HG03025 (cell line): Measurements from ENCODE around the gene TMEM54.

Source experiments
- ATAC-seq: cut with Tn5 transposase; IDR thresholded peaks from one replicate; pipeline ENCODE4 v1.9.1; 2021; ENCODE audit warnings: mild to moderate bottlenecking, moderate library complexity; ENCODE audit not compliant: unreplicated experiment, low FRiP score

Gene TMEM54

DNA sequence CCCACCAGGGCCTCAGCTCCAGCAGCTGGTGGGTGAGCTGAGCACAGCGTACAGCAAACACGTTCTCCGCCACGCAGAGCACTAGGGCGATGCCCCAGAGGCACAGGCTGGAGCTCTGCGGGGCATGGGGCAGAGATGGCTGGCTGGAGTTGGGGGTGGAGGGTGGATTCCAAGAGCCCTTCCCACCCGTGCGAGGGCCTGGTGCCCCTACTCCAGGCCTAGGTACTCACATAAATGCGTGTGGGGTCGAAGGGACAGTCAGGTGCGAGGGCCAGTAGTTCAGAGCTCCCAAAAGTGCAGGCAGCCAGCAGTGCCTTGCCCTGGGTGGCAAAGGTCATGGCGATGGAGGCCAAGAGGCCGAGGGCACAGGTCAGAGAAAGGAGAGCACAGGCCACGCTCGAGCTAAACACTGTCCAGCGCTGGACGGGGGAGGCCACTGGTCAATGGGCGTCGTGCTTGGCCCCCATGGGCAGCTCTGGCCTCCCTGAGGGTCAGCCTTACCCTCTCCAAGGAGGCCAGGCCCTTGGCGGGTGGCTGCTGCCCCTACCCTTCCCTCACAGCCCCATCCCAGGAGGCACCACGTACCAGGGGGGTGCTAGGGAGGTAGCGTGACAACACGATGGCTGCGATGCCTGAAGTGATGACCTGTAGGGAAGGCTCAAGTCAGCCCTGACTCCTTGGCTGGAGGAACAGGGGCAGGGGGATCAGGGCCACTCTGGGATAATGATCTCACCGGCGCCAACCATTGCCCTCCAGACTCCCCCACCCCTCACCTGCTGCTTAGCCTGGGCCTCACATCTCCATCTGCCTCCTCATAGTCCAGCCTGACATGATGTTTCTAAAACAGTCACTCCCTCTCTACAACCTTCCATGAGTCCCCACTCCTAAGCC, 5.6 kb downstream of the TMEM54 start:
- ATAC-seq: no peak

DNA sequence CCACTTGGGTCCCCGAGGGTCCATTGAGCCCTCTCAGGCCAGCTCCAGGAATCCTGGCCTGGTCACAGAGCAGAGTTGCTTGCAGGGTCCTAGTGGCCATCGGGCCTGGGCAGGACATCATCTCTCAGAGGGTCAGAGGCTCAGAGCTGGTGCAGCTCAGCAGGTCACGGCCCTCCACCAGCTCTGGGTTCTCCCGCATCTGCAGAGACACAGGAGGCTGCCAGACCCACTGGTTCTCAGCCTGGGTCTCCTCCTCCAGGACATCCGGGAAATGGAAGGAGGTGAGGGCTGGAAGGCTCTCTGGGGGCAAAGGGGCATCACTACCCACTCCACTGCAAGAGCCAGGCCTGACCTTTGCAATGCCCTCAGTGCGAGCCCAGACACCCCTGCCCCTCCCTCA, 6.5 kb downstream of the TMEM54 start:
- no peak for ATAC-seq

DNA sequence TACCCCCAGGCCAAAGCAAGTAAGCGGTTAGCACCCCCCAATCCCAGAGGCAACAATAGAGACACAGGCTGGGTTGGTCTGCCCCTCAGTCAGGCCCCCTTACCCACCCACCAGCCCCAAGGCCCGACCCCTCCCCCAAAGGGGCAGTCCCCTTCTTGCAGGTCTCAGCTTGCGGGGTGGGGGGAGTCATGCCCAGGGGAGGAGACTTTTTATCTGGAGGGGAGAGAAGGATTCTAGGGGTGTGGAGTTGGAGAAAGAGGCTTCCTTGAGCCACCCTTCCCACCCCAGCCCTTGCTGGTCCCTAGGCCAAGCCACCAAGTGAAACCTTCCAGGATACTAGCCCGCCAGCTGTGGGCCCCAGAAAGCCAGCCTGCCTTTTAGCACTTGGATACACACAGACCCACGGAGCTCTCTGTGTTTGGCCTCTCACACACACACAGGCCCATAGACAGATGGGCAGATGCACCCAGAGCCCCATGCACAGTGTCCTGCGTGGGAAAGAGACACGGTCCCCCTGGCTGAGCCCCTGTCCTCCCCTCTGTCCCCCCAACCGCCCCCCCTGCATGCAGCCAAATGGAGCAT, 7.1 kb downstream of the TMEM54 start:
- no peak for ATAC-seq

DNA sequence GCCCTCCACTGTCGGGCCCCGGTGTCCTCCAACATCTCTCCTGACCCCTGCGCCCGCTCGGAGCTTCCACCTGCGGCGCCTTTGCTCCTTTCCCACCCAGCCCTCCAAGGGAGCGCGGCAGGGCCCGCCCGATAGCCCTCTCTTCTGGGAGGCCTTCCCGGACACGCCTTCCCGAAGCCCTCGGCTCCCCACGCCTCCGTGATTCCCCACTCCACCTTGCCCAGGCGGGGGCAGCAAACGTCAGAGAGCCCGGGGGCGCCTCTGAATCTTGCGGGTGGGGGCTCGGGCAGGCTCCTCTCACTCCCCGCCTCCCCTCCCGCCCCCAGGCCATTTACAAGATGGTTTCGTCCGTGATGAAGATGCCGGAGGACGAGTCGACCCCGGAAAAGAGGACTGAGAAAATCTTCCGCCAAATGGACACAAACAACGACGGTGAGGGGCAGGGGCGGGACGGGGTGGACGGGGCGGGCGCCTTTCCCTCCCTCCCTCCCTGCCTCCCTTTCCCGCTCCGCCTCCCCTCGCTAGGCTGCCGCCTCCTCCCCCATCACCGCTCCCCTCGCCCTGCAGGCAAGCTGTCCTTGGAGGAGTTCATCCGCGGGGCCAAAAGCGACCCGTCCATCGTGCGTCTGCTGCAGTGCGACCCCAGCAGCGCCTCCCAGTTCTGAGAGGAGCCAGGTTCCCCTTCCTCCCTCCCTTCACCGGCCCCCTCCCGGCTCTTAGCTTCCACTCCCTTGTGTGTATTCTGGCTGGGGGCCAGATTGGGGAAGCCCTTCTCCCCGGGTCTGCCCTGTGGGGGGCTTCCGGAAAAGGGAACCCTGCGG, 7.8 kb downstream of the TMEM54 start:
- no peak for ATAC-seq

DNA sequence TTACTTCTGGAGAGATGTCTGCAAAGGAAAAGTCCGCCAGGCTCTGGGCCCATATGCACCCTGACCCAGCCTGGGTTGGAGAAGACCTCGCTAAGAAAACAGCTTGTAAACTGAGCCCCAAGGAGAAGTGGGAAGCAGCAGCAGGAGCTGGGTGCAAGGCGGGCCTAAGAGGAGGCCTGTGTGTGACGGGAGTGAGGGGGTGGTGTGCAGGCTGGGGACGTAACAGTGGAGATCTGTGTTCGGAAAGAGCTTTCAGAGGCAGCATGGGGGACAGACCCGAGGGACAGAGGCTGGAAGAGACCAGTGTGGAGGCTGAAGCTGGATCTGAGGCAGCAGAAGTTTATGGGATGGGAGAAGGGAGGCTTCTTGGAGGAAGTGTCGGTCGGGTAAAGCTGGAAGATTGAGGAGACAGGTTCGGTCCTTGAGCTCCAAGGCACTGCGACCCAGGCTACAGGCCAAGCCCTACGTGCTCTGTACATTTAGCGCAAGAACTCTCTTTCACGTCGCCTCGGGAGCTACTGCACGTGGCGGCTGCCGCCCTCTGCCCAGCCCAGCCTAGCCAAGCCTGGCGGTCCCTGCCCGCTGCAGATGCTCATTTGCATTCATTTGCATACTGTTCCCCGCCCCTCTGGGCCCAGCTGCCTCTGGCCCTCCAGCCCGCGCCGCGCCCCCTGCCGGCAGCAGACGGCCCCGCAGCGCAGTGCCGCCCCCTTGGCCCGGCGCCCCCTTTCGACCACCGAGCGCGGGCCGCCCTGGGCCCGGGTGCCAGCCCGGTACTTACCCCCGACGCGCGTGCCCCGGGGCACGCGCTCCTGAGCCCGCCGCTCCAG, 8.6 kb downstream of the TMEM54 start:
- ATAC-seq: no peak

DNA sequence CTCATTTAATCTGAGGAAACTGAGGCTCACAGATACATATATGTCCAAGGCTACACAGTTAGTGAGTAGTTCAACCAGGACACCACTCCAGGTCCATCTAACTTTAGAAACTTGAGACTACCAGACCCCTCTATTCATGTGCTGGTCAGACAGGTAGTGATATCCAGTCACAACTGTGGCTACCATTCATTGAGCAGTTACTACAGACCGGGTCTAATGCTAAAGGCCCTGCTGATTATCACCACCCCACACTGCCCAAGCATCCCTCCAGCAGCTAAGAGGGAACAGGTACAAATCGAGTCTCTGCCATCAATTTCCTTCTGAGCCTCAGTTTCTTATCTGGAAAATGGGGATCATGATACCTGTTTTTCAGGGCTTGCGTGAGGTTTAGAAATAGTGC, 9.6 kb downstream of the TMEM54 start:
- no peak for ATAC-seq

DNA sequence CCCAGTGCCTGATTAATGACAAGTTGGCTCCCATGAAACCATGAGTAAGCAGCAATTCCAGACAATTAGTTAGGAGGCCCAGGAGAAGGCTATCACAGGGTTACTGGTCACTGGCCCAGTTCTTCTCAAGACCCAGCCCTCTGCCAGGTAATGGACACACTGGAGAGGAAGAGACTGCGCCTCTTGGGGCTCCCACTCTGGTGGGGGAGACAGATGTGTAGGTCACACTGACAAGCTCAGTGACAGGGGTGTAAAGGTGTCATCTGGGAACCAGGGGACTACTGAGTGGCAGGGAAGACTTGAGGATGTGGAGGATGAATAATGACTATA, 10.0 kb downstream of the TMEM54 start:
- no peak for ATAC-seq

DNA sequence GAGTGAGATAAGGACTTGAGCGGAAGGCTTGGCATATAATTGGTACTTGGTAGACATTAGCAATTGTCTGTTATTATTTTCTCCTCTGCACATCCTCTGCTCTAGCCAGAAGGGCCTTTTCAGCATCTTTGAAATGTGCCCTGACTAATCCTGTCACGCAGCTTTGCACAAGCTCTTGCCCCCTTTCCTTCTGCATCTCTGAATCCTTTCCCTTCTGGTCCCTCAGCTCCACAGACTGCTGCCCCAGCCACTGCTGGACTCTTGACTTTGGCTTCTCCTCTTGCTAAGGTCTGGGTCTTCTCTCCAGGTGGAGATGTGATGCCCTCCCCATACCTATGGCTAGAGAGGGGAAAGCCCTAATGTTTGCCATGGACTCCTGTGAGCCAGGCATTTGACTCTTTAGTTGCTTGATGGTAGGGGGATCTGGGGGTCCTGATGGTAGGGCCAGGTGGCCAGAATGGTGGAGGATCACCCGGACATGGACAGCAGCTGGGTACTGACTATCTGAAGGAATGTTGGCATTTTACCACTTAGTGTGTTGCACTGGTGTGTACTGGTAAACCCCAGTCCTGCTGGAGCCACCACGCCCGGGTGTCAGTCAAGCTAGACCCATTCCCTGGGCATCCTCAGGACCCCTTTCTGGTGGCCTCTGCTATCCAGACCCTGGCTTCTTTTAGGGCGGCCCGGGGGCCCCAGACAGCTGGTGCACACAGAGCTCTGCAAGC, 10.5 kb downstream of the TMEM54 start:
- no peak for ATAC-seq

DNA sequence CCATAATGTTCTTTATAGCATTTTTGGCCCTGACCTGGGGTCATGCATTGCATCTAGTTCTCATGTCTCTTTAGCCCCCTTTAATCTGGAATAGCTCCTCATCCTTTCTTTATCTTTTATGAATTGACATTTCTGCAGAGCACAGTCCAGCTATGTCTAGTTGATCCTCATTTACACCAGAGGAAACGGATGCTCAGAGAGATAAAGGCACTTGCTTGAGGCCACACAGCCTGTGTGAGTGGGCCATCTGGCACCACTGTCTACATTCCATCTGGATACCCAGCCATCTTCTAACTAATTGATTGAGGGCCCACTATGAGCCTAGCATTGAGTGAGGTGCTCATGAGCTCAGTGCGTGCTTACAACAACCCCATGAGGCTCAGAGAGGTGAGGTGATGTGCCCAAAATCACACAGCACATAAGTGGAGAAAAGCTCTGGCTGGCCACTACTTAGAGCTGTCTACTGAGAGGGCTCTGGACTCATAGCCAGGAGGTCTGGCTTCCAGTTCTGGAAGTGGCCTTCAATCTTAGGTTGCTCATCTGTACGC, 11.4 kb downstream of the TMEM54 start:
- no peak for ATAC-seq

DNA sequence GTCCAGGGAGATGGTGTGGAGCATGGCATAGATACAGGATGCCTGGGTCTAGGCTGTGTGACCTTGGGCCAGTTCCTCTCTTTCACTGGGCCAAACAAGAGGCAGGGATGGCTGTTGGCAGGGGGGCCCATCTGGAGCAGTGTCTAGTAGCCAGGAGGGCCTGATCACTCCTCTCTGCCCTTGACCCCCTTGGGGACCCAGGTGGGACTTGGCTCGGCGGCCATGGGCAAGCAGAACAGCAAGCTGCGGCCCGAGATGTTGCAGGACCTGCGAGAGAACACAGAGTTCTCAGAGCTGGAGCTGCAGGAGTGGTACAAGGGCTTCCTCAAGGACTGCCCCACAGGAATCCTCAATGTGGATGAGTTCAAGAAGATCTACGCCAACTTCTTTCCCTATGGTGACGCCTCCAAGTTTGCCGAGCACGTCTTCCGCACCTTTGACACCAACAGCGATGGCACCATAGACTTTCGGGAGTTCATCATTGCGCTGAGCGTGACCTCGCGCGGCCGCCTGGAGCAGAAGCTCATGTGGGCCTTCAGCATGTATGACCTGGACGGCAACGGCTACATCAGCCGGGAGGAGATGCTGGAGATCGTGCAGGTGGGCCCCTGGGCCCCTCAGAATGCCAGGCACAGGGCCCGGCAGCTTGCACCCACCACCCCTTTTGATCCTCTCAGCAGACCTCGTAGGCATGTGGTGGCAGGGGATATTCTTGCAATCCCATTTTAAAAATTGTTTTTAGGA, 12.3 kb downstream of the TMEM54 start:
- no peak for ATAC-seq

DNA sequence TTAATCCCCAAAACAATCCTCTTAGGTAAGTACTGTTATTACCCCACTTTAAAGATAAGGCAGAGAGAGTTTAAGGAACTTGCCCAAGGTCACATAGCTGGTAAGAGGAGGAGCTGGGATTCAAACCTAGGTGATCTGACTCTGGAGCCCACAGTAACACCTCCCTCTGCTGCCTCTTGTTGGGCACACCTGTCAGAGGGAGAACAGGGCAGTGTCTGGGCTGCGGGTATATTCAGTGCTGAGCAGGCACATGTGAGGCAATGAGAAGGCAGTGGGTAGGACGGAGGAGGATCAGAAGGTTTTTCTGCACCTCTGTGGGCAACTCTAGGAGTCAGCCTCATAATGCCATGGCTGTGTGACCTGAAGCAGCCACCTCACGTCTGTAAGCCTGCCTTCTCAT, 13.1 kb downstream of the TMEM54 start:
- ATAC-seq: no peak

DNA sequence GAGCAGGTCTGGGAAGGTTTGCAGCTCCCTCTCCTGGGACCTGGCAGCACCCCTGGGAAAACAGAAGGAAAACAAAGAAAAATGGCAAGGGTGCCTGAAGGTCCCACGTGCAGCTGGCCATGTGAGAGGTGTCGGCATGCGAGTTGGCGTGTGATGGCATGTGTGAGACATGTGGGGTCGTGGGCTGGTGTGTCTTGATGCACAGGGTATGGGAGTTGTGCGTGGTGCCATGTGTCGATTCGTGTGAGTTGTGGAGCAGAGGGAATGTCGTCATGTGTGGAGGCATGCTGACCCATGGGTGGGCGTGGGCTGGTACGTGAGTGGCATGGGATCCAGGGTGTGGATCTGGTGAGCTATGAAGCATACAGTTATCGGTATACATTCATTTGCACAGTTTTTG, 13.6 kb downstream of the TMEM54 start:
- no peak for ATAC-seq

DNA sequence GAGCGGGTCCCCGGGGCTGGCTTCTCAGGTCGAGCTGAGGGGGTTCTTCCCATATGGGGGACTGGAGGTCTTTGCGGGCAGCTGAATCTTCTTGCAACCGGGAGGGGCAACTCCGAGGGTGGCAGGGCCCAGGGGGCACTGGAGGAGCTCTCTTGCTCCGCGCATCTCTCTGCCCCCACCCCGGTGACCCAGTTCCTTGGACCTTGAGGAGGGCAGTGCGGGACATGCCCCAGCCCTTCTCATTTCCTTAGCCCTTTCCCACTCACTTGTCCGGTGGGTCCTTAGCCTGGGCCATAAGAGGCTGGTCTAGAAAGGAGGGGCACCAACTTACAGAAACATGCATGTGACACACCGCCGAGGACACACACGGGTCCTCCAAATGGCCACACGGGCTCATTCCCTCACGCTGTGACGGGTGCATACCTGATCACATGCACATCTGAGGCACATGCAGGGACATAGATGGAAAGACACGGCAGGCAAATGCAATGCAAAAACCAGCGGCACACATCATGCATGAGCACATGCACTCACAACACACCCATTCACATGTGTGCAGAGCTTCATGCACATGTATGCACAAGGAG, 14.3 kb downstream of the TMEM54 start:
- ATAC-seq: no peak

DNA sequence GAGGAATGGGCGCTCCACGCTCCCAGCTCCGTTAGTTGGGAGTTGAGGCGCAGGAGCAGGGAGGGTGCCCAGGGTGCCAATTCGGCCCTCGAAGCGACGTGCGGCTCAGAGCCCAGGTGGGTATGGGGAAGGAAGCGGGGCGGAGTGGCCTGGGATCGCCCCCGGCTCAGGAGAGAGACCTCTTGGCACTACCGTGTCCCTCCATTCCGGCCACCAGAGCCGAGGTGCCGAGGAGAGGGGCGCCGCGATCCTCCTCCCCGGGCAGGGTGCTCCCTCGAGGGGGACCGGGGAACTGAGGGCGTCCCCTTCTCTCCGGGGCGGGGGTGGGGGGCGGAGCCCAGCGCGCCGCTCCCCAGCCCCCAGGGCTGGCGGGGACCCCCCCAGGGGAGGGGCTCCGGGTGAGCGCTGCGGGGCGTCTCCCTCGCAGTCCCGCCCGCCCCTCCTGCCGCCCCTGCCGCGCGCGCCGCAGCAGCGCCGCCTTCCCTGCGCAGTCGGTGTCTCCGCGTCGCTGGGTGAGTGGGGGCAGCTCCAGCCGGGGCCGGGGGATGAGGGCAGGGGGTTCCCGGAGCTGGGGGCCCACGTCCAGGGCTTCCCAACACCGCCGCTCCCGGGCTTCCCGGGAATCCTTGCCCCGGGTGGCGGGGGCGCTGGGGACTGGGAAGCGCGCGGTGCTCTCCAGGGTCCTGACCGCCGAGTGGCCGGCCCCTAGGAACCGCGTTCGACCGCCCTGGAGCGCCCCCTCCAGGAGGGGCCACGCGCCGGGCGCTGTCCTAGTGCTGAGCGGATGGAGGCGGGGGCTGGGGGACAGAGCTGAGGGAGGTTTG, 15.0 kb downstream of the TMEM54 start, which contains the start of gene HPCA:
Gene HPCA (plus strand): TSS at position 488 of the 824 bp plus-strand sequence. CDS start 2,408 bp downstream, outside the sequence.
- no peak for ATAC-seq

DNA sequence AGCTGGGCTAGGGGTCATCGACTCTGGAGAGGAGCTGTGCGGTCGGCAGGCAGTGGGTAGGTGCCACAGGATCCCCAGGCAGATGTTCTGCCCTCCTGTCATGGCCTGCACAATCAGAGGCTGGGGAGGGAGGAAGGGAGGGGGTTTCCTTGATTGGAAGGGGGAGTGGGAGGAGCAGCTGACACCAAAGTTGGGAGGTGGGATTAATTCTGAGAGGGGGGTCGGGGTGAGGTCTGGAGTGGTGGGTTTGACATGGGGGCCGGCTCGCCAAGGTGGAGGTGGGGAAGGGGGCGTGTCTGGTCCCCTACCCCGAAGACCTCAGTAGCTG, 15.5 kb downstream of the TMEM54 start:
- ATAC-seq: no peak

DNA sequence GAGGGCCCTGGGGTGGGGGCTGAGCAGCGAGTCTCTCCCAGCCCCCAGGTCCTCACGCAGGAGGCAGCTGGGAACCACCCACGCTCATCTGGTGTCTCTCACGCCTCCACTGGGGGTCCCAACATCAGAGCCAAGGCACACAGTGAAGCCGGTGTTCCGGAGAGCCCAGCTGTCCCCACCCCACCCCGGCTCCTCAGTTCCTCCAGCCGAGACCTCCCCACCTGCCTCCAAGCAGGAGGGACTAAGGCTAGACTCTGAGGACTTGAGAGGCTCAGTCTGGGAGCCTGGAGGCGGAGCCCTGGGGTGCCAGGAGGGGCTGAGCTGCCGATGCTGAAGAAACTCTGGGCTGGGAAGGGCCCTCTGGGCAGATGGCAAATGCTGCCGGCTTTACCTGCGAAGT, 16.5 kb downstream of the TMEM54 start:
- no peak for ATAC-seq

DNA sequence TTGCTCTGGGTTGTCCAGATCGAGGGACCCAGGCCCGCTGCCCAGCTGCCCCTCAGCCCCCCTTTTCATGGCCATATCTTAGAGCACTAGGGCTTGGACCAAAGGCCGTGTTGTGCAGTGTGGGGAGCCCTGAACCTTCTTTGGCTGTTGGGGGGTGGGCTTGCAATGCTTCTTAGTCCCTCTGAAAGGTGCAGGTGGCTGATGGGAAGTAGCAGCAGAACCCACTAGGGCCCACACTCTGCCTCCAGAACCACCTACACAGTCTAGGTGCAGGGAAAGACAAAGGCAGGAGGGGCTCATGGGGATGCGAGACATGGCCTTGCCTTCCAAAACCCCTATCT, 17.2 kb downstream of the TMEM54 start:
- ATAC-seq: no peak
